ENCODE data around the gene CTNND2. TPM values are rescaled to one million over a fixed set of nuclear protein-coding genes. Genes with fewer than 3 reads are reported as not detected.

The CTNND2 gene
- total RNA-seq, 4 donors from 2014 or later: 0.18 to 14.9 (median 0.47) TPM; not detected in 1

DNA sequence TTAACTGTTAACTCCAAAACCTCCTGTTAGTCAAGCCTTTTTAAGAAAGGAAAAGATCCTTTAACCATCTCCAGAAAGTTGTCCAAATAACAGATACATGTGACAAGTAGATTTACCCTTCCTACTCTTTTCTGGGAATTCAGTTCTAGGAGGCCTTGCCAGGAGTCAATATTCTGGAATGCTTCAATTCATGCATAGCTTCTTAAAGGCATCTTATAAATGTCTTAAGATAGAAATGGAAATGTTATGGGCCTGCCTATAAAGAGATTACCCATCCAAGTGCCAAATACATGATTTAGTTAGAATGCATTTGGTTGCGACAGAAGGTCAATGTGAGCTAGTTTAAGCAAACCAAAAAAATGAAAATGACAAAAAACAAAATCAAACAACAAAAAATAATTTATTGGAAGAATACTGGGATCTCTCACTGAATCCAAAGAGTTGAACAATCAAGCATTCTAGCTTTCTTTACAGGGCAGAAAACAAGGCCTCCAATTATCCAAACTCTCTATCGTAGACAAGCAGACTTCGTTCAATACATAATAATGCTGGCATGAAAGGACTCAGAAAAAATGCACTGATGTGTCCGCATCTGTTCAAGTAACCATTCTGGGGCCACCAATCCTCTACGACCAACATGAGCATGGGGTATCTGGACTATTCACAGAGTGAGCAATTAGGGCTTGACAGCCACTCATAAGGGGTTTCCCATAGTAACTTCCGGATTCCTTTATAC, 188.6 kb downstream of the CTNND2 start:
- H3K27ac ChIP-seq: no peak overlapping the region
- no peaks in the 10 kb centered on the region for H3K36me3 ChIP-seq
- no peaks in the 10 kb centered on the region for H3K4me1 ChIP-seq
- DNase-seq: no peak
- H3K27me3 ChIP-seq: no peaks in the 10 kb centered on the region
- no peak for TF ChIP-seq POLR2A (IDR thresholded peaks at IDR 0.05)
- TF ChIP-seq, protein P1, sequence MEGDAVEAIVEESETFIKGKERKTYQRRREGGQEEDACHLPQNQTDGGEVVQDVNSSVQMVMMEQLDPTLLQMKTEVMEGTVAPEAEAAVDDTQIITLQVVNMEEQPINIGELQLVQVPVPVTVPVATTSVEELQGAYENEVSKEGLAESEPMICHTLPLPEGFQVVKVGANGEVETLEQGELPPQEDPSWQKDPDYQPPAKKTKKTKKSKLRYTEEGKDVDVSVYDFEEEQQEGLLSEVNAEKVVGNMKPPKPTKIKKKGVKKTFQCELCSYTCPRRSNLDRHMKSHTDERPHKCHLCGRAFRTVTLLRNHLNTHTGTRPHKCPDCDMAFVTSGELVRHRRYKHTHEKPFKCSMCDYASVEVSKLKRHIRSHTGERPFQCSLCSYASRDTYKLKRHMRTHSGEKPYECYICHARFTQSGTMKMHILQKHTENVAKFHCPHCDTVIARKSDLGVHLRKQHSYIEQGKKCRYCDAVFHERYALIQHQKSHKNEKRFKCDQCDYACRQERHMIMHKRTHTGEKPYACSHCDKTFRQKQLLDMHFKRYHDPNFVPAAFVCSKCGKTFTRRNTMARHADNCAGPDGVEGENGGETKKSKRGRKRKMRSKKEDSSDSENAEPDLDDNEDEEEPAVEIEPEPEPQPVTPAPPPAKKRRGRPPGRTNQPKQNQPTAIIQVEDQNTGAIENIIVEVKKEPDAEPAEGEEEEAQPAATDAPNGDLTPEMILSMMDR (IDR thresholded peaks at IDR 0.05): no peak
- no peaks in the 10 kb centered on the region for H3K9me3 ChIP-seq
- no peak overlapping the region for H3K4me3 ChIP-seq

GRCh38 chr5:11711932-11712331, 192.3 kb downstream of the CTNND2 start:
- DNase-seq: no peak
- no peaks in the 10 kb centered on the region for H3K4me1 ChIP-seq
- no peaks in the 10 kb centered on the region for H3K36me3 ChIP-seq
- H3K9me3 ChIP-seq: no peaks in the 10 kb centered on the region
- H3K27me3 ChIP-seq: no peaks in the 10 kb centered on the region
- TF ChIP-seq, protein P1 (IDR thresholded peaks at IDR 0.05): no peak
- no peak for TF ChIP-seq POLR2A (IDR thresholded peaks at IDR 0.05)
- H3K4me3 ChIP-seq: no peak overlapping the region
- H3K27ac ChIP-seq: no peak overlapping the region

- H3K27ac ChIP-seq: no peak overlapping the region
- TF ChIP-seq, protein P1 (IDR thresholded peaks at IDR 0.05): no peak
- TF ChIP-seq POLR2A (IDR thresholded peaks at IDR 0.05): no peak
- no peaks in the 10 kb centered on the region for H3K4me1 ChIP-seq
- H3K27me3 ChIP-seq: no peaks in the 10 kb centered on the region
- H3K36me3 ChIP-seq: no peaks in the 10 kb centered on the region
- H3K4me3 ChIP-seq: no peak overlapping the region
- DNase-seq: no peak
- H3K9me3 ChIP-seq: no peaks in the 10 kb centered on the region
Observed at GRCh38 chr5:11709021-11709420, 195.2 kb downstream of the CTNND2 start.

- TF ChIP-seq POLR2A (IDR thresholded peaks at IDR 0.05): no peak
- no peak for DNase-seq
- Histone ChIP-seq H3K4me3 (no peak overlapping the region), H3K9me3 (no peaks in the 10 kb centered on the region), H3K27ac (no peak overlapping the region), H3K36me3 (no peaks in the 10 kb centered on the region), H3K27me3 (no peaks in the 10 kb centered on the region), H3K4me1 (no peaks in the 10 kb centered on the region)
Observed at GRCh38 chr5:11704916-11705315, 199.3 kb downstream of the CTNND2 start.

DNA sequence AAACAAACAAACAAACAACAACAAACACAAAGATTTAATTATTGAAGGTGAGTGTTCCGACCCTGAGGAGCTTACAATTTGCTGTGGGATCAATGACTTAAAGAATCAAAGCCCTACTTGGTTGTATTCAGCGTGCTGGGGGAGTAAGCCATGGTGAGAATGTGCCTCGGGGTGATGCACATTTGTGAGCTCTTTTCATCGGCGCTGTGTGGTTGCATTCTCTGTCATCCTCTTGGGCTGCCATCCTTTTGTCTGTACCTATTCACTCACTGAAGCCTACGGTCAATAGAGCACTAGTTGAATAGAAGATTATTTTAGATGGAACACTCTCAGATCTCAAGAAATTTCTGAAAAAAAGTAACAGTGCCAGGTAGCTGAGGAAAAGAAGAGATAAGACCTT, 203.9 kb downstream of the CTNND2 start:
- DNase-seq: no peak
- Histone ChIP-seq H3K4me1 (no peaks in the 10 kb centered on the region), H3K36me3 (no peaks in the 10 kb centered on the region), H3K27me3 (no peaks in the 10 kb centered on the region), H3K9me3 (no peaks in the 10 kb centered on the region), H3K4me3 (no peak overlapping the region), H3K27ac (no peak overlapping the region)
- TF ChIP-seq, protein P1 (IDR thresholded peaks at IDR 0.05): no peak
- TF ChIP-seq POLR2A (IDR thresholded peaks at IDR 0.05): no peak

GRCh38 chr5:11692636-11693035, 211.6 kb downstream of the CTNND2 start:
- DNase-seq: no peak
- H3K27me3 ChIP-seq: no peaks in the 10 kb centered on the region
- no peaks in the 10 kb centered on the region for H3K4me1 ChIP-seq
- H3K4me3 ChIP-seq: no peak overlapping the region
- TF ChIP-seq POLR2A (IDR thresholded peaks at IDR 0.05): no peak
- TF ChIP-seq, protein P1 (IDR thresholded peaks at IDR 0.05): no peak
- no peaks in the 10 kb centered on the region for H3K36me3 ChIP-seq
- H3K27ac ChIP-seq: no peak overlapping the region
- no peaks in the 10 kb centered on the region for H3K9me3 ChIP-seq

Data from Peyer's patch (tissue), 4 donors.